Keratinocyte (primary cell): ENCODE results near the gene ATP6V0E2.
"Not testable (repeated sequence)": the region's sequence is repeated elsewhere in the genome, so short reads cannot be mapped to it uniquely, and the experiment has no call there.

ENCODE experiments used
- CTCF ChIP-seq, 3 experiments: IDR thresholded peaks in 1 of 3; conservative IDR thresholded peaks in 1 of 3; optimal IDR thresholded peaks in 1 of 3; 2 replicates in 2 of 3; 3 replicates in 1 of 3; pipeline versions ENCODE3 to v1.5.1; 2011; ENCODE audit warnings: low read length in 3 of 3, mild to moderate bottlenecking in 3 of 3, moderate library complexity in 2 of 3, control low read depth in 1 of 3, inconsistent platforms in 1 of 3; ENCODE audit not compliant: insufficient read depth in 2 of 3; ENCODE audit errors: extremely low read depth in 1 of 3
- EZH2 ChIP-seq: IDR thresholded peaks from one replicate; pipeline ENCODE4 v1.6.1; 2012; ENCODE audit warnings: inconsistent platforms, mild to moderate bottlenecking, low read length, moderate library complexity

GRCh38 chr7:149890715-149891114, 16.9 kb downstream of the ATP6V0E2 start:
- TF ChIP-seq CTCF (optimal IDR thresholded peaks at IDR 0.05 in 1 of 3, IDR thresholded peaks at IDR 0.05 in 1 of 3, conservative IDR thresholded peaks at IDR 0.05 in 1 of 3; ENCODE audit: extremely low read depth in 1 of 3, insufficient read depth in 2 of 3, low read length in 3 of 3); EZH2: not testable (repeated sequence)
